Stimulated activated CD4-positive, alpha-beta T cell treated with anti-CD3 and anti-CD28 coated beads, Interleukin-4, amount 100 ng/mL, for 24 hours (primary cell): Measurements from ENCODE around the gene C4B.
"Not testable (repeated sequence)": the region's sequence is repeated elsewhere in the genome, so short reads cannot be mapped to it uniquely, and the experiment has no call there.

Source experiments
- DNase-seq: peaks from one replicate; pipeline ENCODE4 v3.0.0-alpha.2; 2020

The C4B gene

DNA sequence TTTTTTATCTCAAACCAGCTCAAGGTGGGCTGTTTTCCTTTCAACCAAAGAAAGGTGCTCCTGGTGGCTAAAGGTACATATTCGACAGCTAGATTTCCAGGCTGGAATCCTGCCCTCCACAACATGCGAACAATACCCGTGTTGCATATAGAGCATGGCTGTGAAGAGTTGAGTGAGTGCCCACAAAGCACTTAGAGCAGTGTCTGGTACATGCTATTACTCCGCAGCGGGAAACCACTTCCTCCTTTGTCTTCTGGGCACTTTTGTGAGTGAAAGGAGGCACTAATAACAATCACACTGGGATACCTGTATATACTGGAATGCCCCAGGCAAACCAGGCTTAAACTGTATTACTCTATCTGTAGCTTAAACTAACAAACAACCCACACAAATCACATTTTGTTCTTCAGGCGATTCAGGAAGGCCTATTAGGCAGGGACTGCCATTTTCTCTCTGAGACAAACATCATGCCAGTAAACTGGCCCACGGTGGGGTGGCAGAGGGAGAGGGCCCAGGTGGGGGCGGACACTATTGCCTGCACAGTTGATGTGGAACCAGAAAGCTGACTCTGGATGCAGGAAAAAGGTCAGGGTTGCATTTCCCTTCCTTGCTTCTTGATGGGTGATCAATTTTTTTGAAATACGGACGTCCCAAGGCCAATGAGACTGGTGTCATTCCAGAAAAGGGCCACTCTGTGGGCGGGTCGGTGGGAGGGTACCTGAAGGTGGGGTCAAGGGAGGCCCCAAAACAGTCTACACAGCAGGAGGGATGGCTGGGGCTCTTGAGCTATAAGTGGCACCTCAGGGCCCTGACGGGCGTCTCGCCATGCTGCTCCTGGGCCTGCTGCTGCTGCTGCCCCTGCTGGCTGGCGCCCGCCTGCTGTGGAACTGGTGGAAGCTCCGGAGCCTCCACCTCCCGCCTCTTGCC is 23.3 kb downstream of the C4B start, which contains the start of gene CYP21A2:
TSS of gene CYP21A2 (plus strand) at position 818 of the 927 bp plus-strand sequence. CDS start at position 826, 8 bp downstream.
- DNase-seq: not testable (repeated sequence)

GRCh38 chr6:32038878-32039277 is 24.3 kb downstream of the C4B start:
- DNase-seq: not testable (repeated sequence)

GRCh38 chr6:32039321-32040274 is 25.0 kb downstream of the C4B start:
- DNase-seq: not testable (repeated sequence)

GRCh38 chr6:32040299-32041049 is 25.9 kb downstream of the C4B start:
- not testable (repeated sequence) for DNase-seq

- not testable (repeated sequence) for DNase-seq
These were observed 26.4 kb downstream of the C4B start for GRCh38 chr6:32041050-32041321.

DNA sequence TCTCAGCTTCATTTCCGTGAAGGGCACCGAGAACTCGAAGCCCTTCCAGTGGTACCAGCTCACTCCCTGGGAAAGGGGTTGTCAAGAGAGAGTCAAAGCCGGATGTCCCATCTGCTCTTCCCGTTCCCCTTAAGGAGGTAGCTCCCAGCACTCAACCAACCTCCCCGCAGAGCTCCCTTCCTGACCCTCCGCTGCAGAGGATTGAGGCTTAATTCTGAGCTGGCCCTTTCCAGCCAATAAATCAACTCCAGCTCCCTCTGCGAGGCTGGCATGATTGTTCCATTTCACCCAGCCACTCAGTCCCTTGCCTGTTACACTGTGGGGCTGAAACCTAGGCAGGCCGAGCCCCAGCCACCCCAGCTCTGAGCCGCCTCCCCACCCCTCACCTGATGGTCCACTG is 26.8 kb downstream of the C4B start:
- not testable (repeated sequence) for DNase-seq

DNA sequence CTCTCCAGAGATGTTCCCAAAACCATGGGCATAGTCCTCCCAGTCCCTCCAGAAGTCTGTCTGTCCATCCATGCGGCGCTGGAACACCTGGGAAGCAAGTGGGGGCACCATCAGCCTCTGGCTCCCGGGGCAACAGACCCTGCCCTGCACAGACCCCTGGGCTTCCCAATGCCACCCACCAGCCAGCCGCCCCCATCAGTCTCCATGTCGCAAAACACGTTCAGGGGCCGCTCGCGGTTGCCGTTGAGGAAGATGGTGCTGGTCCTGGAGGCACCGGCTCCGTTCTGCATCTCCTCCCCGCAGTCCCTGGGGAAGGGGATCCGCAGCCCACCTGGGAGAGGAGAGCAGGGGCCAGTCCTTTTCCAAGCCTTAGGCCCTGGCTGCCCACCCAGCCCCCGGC is 27.7 kb downstream of the C4B start:
- DNase-seq: not testable (repeated sequence)

- DNase-seq: not testable (repeated sequence)
These were observed 29.2 kb downstream of the C4B start for GRCh38 chr6:32043589-32044380.

DNA sequence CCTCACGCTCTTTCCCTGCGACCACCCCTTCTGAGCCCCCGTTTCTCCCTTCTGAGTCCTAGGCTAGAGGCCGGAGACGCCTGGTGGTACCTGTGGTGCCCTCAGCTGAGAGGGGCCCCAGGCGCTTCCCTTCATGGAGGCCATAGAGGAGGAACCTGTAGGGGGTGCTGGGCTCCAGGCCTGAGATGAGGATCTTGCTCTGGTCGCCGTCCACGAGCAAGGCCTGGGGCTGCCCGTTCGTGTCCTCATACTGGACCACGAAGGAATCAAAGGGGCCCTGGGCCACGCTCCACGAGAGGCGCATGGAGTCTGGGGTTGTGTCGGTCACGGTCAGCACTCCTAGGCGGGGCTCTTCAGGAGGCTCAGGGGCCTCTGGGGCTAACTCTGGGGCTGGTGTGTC is 30.3 kb downstream of the C4B start:
- DNase-seq: not testable (repeated sequence)

DNA sequence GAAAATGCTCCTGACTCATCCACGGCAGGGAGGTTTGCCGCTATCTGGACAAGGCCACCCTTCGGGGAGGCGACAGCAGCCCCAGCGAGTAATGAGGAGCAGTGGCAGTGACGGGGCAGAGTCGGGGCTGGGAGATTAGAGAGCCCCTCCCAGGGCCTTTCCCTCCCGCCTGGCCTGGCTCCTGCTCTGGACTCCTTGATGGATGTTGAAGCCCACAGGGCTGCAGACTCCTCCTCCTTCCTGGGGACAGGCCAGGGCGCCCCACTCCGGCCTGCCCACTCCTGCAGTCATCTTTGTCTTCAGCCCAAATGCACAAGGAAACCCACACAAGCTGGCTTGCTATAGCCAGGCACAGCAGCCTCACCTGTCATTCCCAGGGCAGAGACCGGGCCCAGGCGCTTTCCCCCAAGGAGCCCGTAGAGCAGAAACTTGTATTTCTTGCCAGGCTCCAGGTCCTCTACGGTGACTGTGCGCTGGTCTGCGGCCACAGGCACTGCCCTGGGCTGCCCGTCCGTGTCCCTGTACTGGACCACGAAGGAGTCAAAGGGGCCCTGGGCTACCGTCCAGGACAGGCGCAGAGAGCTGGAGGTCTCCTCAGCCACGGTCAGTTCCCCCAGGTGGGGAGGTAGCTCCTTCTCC is 31.3 kb downstream of the C4B start:
- DNase-seq: no peak

GRCh38 chr6:32046450-32047083 is 32.0 kb downstream of the C4B start:
- no peak for DNase-seq

- DNase-seq: no peak
These were observed 32.5 kb downstream of the C4B start for GRCh38 chr6:32047084-32047478.

DNA sequence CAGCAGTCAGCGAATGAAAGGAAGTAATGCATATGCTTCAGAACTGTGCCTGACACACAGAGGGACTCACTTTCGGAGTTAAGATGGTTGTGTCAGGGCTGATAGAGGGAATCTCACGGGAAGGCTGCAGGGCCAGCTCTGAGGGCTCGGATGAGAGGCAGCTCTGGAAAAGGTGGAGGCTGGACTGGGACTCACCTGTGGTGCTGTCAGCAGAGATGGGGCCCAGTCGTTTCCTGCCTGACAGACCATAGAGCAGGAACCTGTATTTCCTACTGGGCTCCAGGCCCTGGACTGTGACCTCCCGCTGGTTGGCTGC is 32.9 kb downstream of the C4B start:
- DNase-seq: no peak

DNA sequence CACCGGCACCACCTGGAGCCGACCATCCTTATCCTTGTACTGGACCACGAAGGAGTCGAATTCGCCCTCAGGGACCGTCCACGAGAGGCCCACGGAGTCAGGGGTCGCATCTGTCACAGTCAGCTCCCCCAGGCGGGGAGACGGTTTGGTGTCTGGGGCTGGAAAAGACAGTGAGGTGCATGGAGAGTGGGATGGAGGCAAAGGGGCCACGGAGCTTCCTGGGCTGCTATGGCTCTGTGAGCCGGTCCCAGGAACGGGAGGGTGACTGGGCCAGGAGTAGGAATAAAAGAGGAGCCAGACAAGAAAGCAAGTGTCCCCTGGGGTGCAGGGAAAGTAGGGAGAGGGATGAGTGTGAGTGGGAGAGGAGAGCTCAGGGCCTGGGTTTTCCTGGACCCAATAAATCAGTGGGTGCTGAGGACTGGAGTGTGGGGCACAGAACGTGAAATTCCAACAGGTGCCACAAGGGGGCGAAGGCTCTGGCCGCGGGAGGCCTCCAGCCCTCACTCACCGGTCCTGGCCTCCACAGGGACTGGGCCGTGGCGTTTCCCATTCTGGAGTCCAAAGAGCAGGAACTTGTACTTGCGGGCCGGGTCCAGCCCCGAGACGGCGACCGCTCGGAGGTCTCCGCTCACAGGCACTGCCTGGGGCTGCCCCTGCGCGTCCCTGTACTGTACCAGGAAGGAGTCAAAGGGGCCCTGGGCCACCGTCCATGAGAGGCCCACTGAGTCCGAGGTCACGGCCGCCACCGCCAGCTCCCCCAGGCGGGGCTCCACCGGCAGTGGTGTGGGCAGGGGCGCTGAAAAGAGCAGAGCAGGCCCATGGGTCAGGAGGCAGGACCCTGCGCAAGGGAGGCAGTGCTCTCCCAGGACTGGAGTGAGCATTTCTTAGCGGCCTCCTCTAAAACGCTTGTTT is 33.5 kb downstream of the C4B start:
- peak; percentile 73 for DNase-seq

DNA sequence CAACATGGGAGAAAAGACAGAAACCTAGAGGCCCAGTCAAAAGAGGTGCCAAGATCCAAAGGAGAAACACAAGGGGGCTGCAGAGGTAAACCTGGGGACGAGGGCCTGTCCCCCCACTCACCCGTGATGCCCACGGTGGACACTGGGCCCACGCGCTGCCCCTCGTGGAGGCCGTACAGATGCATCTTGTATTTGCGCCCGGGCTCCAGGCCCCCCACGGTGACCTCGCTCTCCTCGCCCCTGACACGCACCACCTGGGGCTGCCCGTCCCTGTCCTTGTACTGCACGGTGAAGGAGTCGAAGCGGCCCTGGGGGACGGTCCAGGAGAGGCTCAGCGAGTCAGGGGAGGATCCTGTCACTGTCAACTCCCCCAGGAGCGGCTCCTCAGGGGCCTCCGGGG is 34.6 kb downstream of the C4B start:
- DNase-seq: not testable (repeated sequence)

DNA sequence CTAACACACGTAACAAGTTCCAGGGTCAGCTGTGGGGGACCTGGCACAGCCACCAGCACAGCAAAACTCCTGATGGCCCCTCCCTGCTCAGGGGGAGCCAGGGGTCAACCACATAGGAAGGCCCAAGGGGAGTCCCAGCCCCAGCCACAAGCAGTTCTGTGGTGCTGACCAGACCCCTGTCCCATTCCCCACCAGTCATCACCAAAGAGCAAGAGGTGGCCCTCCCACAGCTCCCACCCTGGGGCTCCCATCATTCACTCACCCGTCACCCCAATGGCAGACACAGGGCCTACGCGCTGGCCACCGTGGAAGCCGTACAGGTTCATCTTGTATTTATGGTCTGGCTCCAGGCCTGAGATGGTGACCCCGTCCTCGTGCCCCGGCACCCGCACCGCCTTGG is 35.1 kb downstream of the C4B start:
- not testable (repeated sequence) for DNase-seq

DNA sequence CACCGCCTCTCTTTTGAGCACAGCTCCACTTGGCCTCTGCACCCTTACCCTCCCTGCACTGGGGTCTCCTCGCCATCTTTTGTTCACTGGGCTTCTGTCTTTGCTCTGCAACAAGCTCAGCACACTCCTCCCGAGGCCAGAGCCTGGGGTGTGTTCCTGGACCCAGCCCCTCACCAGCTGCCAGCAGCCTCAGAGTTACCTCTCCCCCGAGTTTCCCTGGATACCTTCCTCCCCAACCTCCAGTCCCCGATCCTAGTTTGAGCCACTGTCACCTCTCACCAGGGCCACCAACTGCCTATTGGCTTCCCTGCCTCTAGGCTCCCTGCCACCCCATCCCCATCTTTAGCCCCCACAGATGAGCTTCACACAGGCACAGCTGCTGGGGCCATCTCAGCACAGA is 36.0 kb downstream of the C4B start:
- no peak for DNase-seq

DNA sequence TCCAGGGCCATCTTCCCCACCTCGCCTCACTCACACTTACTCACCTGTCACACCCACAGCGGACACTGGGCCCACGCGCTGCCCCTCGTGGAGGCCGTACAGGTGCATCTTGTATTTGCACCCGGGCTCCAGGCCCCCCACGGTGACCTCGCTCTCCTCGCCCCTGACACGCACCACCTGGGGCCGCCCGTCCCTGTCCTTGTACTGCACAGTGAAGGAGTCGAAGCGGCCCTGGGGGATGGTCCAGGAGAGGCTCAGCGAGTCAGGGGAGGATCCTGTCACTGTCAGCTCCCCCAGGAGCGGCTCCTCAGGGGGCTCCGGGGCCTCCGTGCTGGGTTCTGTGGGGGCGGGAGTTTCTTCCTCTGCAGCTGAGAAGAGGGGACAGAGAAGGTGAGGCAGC is 38.0 kb downstream of the C4B start:
- DNase-seq: not testable (repeated sequence)

- DNase-seq: not testable (repeated sequence)
These were observed 38.7 kb downstream of the C4B start for GRCh38 chr6:32053314-32053713.

DNA sequence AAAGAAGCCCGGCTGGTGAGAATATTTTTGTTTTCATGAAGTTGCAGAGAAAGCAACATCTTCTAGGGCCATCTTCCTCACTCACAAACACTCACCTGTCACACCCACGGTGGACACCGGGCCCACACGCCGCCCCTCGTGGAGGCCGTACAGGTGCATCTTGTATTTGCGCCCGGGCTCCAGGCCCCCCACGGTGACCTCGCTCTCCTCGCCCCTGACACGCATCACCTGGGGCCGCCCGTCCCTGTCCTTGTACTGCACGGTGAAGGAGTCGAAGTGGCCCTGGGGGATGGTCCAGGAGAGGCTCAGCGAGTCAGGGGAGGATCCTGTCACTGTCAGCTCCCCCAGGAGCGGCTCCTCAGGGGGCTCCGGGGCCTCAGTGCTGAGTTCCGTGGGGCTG is 41.2 kb downstream of the C4B start:
- DNase-seq: not testable (repeated sequence)
